ENCODE data around the gene GFOD2. TPM values are rescaled to one million over a fixed set of nuclear protein-coding genes. Genes with fewer than 3 reads are reported as not detected.

GFOD2 gene
- total RNA-seq, 4 donors from 2014 or later = 8.9 to 15.4 (median 11.6) TPM

DNA sequence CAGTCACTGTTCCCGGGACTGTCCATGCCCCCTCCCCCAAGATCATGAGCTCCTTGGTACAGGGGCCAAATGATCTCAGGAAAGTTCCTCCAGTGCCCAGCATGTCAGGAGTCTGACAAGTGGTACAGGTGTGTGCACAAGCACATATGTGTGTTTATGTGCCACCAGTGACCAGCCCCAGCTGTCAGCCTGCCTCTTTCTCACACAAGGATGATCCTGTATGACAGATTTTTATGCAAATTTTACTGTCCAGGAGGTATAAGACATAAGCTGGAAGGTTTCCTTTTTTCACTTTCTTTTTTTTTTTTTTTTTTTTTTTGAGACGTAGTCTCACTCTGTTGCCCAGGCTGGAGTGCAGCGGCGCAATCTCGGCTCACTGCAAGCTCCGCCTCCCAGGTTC is 31.4 kb upstream of the GFOD2 start:
- Histone ChIP-seq H3K36me3 (peaks cover 0 to 4% of the 10 kb centered on the region in 2 donors), H3K4me3 (no peak overlapping the region), H3K4me1 (peaks cover 6 to 14% of the 10 kb centered on the region in 2 donors), H3K9me3 (no peaks in the 10 kb centered on the region), H3K27ac (peak overlapping the region in 1 of 4 donors; percentile 2), H3K27me3 (no peaks in the 10 kb centered on the region)
- TF ChIP-seq, protein P1, sequence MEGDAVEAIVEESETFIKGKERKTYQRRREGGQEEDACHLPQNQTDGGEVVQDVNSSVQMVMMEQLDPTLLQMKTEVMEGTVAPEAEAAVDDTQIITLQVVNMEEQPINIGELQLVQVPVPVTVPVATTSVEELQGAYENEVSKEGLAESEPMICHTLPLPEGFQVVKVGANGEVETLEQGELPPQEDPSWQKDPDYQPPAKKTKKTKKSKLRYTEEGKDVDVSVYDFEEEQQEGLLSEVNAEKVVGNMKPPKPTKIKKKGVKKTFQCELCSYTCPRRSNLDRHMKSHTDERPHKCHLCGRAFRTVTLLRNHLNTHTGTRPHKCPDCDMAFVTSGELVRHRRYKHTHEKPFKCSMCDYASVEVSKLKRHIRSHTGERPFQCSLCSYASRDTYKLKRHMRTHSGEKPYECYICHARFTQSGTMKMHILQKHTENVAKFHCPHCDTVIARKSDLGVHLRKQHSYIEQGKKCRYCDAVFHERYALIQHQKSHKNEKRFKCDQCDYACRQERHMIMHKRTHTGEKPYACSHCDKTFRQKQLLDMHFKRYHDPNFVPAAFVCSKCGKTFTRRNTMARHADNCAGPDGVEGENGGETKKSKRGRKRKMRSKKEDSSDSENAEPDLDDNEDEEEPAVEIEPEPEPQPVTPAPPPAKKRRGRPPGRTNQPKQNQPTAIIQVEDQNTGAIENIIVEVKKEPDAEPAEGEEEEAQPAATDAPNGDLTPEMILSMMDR (IDR thresholded peaks at IDR 0.05 in 4 of 5, conservative IDR thresholded peaks at IDR 0.05 in 1 of 5) = no peak
- no peak for TF ChIP-seq POLR2A (IDR thresholded peaks at IDR 0.05)
- DNase-seq (no peak), ATAC-seq (peak in 1 of 2 donors; percentile 55)
- intact Hi-C loops (cut with DNase I; ENCODE audit: low total_unique reads) (no loop called here), in situ Hi-C loops (cut with MboI; ENCODE audit: low sequenced_read_pairs in 4 of 4) (no loop called here)

DNA sequence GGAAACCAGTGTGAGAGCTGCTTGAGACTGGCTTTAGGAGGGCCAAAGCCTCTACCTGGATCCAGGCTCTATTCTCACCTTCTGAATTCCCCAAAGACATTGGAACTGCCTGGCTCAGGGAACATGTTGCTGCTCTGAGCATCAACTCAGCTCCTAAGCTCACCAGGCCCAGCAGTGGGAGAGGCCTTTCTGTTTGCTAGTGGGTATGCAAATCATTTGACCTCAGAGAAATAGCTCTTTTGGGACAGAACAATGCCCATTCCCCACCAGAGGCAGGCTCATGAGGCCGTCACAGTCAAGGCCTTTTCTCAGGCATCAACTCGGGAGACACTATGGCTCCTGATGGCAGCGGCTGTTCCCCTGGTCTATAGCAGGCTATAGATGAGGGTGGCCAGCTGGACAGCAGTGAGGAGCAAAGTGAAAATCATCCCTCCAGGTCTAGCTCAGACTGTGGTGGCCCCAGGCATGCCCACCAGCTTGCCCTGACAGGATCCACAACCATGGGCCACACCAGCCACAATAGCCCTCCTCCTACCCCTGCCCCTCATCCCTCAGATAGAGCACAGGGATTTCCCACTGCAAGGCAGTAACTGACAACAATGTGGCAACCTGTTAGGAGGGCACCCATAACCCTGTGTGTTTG is 30.4 kb upstream of the GFOD2 start:
- ATAC-seq = no peak

DNA sequence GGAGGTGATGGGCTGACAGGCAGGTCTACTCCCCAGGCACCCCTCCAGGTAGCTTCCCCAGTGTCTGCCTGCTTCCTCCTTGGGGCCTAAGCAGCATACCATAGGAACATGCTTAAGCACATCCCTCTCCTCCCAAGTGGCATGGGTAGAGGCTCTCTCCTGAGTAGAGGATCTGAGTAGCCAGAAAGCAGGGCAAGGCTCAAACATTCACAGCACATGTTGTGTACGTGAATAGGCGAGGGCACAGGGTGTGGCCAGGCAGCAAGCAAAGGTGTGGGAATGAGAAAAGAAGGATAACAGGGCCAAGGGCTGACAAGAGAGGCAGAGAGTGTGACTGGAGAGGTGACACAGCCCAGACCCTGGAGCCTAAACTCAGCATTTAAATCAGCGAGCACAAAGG is 29.7 kb upstream of the GFOD2 start:
- TF ChIP-seq, protein P1 (IDR thresholded peaks at IDR 0.05 in 4 of 5, conservative IDR thresholded peaks at IDR 0.05 in 1 of 5) = no peak
- no peak for TF ChIP-seq POLR2A (IDR thresholded peaks at IDR 0.05)
- DNase-seq (no peak), ATAC-seq (no peak)
- in situ Hi-C loops (cut with MboI; ENCODE audit: low sequenced_read_pairs in 4 of 4) (no loop called here), intact Hi-C loops (cut with DNase I; ENCODE audit: low total_unique reads) (no loop called here)
- no peak overlapping the region for H3K4me3 ChIP-seq
- H3K9me3 ChIP-seq = no peaks in the 10 kb centered on the region
- H3K4me1 ChIP-seq = peaks cover 6 to 14% of the 10 kb centered on the region in 2 donors
- no peak overlapping the region for H3K27ac ChIP-seq
- H3K27me3 ChIP-seq = no peaks in the 10 kb centered on the region
- H3K36me3 ChIP-seq = peaks cover 0 to 9% of the 10 kb centered on the region in 2 donors

More for the DNA sequence above, 30.4 kb upstream of the GFOD2 start:
- in situ Hi-C loops (cut with MboI; ENCODE audit: low sequenced_read_pairs in 4 of 4) = no loop called here
- Histone ChIP-seq H3K4me1 (peaks cover 6 to 14% of the 10 kb centered on the region in 2 donors), H3K4me3 (no peak overlapping the region), H3K36me3 (peaks cover 0 to 4% of the 10 kb centered on the region in 2 donors), H3K9me3 (no peaks in the 10 kb centered on the region), H3K27ac (no peak overlapping the region), H3K27me3 (no peaks in the 10 kb centered on the region)
- DNase-seq = no peak
- no peak for TF ChIP-seq POLR2A (IDR thresholded peaks at IDR 0.05)
- TF ChIP-seq, protein P1 (IDR thresholded peaks at IDR 0.05 in 4 of 5, conservative IDR thresholded peaks at IDR 0.05 in 1 of 5) = no peak
- intact Hi-C loops (cut with DNase I; ENCODE audit: low total_unique reads) = no loop called here

DNA sequence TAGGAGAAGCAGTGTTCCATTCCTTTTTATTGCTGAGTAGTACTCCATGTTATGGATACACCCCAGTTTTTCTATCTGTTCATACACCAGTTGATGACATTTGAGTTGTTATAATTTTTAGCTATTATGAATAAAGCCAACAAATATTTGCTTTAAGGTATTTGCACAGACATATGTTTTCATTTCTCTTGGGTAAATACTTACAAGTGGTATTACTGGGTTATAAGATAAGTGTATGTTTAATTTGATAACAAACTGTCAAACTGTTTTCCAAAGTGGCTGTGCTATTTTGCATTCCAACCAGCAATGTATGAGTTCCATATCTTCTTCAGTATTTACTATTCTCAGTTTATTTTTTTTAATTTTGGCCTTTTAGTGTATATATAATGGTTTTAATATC is 27.7 kb upstream of the GFOD2 start:
- in situ Hi-C loops (cut with MboI; ENCODE audit: low sequenced_read_pairs in 4 of 4) = no loop called here
- Histone ChIP-seq H3K27ac (no peak overlapping the region), H3K36me3 (peaks cover 0 to 20% of the 10 kb centered on the region in 2 donors), H3K4me1 (peaks cover 11 to 14% of the 10 kb centered on the region in 2 donors), H3K9me3 (no peaks in the 10 kb centered on the region), H3K4me3 (no peak overlapping the region), H3K27me3 (no peaks in the 10 kb centered on the region)
- no peak for TF ChIP-seq POLR2A (IDR thresholded peaks at IDR 0.05)
- TF ChIP-seq, protein P1 (IDR thresholded peaks at IDR 0.05 in 4 of 5, conservative IDR thresholded peaks at IDR 0.05 in 1 of 5) = no peak
- DNase-seq (no peak), ATAC-seq (no peak)
- intact Hi-C loops (cut with DNase I; ENCODE audit: low total_unique reads) = no loop called here

All from gastrocnemius medialis (tissue), 4 donors.